ENCODE measurements around the gene ABI3BP. TPM values are rescaled to one million over a fixed set of nuclear protein-coding genes. Genes with fewer than 3 reads are reported as not detected.

Gene ABI3BP
- total and polyA plus RNA-seq, 7 donors = 1.6 to 23.9 (median 6.9) TPM

- H3K4me3 ChIP-seq = no peak overlapping the region
- no peak for ATAC-seq
- no peaks in the 10 kb centered on the region for H3K36me3 ChIP-seq (ENCODE audit: insufficient read depth in 1 of 2, low read depth in 1 of 2)
- intact Hi-C loops (cut with DNase I) = no loop called here
- no peak for TF ChIP-seq CTCF (IDR thresholded peaks at IDR 0.05)
- WGBS, 3 donors = 77 to 94% (median 94%) methylated on average over 3 of the region's 3 CpGs
- H3K27me3 ChIP-seq (ENCODE audit: insufficient read depth in 3 of 3, low read length in 2 of 3) = no peaks in the 10 kb centered on the region
- no peaks in the 10 kb centered on the region for H3K9me3 ChIP-seq
- DNase-seq = no peak
- no peak overlapping the region for H3K27ac ChIP-seq
- H3K4me1 ChIP-seq = no peaks in the 10 kb centered on the region
Observed at GRCh38 chr3:100815583-100815982, 177.6 kb downstream of the ABI3BP start.

- Histone ChIP-seq H3K36me3 (ENCODE audit: insufficient read depth in 1 of 2, low read depth in 1 of 2) (no peaks in the 10 kb centered on the region), H3K27me3 (ENCODE audit: insufficient read depth in 3 of 3, low read length in 2 of 3) (no peaks in the 10 kb centered on the region), H3K9me3 (no peaks in the 10 kb centered on the region), H3K4me1 (no peaks in the 10 kb centered on the region), H3K4me3 (no peak overlapping the region), H3K27ac (no peak overlapping the region)
- DNase-seq (no peak), ATAC-seq (no peak)
- TF ChIP-seq CTCF (IDR thresholded peaks at IDR 0.05) = no peak
- intact Hi-C loops (cut with DNase I) = no loop called here
- WGBS, 3 donors = 35 to 56% (median 40%) methylated on average over 2 of the region's 2 CpGs
Observed at GRCh38 chr3:100813828-100814227, 179.4 kb downstream of the ABI3BP start.

- Histone ChIP-seq H3K27me3 (ENCODE audit: insufficient read depth in 3 of 3, low read length in 2 of 3) (no peaks in the 10 kb centered on the region), H3K4me3 (no peak overlapping the region), H3K27ac (no peak overlapping the region), H3K36me3 (ENCODE audit: insufficient read depth in 1 of 2, low read depth in 1 of 2) (no peaks in the 10 kb centered on the region), H3K4me1 (no peaks in the 10 kb centered on the region), H3K9me3 (no peaks in the 10 kb centered on the region)
- intact Hi-C loops (cut with DNase I) = no loop called here
- DNase-seq = no peak
- no peak for TF ChIP-seq CTCF (IDR thresholded peaks at IDR 0.05)
- ATAC-seq = no peak
- WGBS, 3 donors = 77 to 82% (median 82%) methylated on average over 6 of the region's 6 CpGs
Observed at GRCh38 chr3:100811779-100812507, 181.3 kb downstream of the ABI3BP start.

- Histone ChIP-seq H3K9me3 (no peaks in the 10 kb centered on the region), H3K27ac (no peak overlapping the region), H3K4me1 (no peaks in the 10 kb centered on the region), H3K36me3 (ENCODE audit: insufficient read depth in 1 of 2, low read depth in 1 of 2) (no peaks in the 10 kb centered on the region), H3K27me3 (ENCODE audit: insufficient read depth in 3 of 3, low read length in 2 of 3) (no peaks in the 10 kb centered on the region), H3K4me3 (no peak overlapping the region)
- intact Hi-C loops (cut with DNase I) = no loop called here
- WGBS, 3 donors = 86 to 97% (median 90%) methylated on average over 1 of the region's 1 CpG
- DNase-seq (no peak), ATAC-seq (no peak)
- no peak for TF ChIP-seq CTCF (IDR thresholded peaks at IDR 0.05)
Observed at GRCh38 chr3:100810671-100811070, 182.6 kb downstream of the ABI3BP start.

GRCh38 chr3:100804631-100805030 is 188.6 kb downstream of the ABI3BP start:
- H3K27ac ChIP-seq = no peak overlapping the region
- H3K4me1 ChIP-seq = no peaks in the 10 kb centered on the region
- 62 to 76% (median 72%) methylated on average over 2 of the region's 2 CpGs for WGBS, 3 donors
- H3K36me3 ChIP-seq (ENCODE audit: insufficient read depth in 1 of 2, low read depth in 1 of 2) = no peaks in the 10 kb centered on the region
- no peak for DNase-seq
- no peak for ATAC-seq
- no peak for TF ChIP-seq CTCF (IDR thresholded peaks at IDR 0.05)
- intact Hi-C loops (cut with DNase I) = no loop called here
- H3K4me3 ChIP-seq = no peak overlapping the region
- no peaks in the 10 kb centered on the region for H3K9me3 ChIP-seq
- H3K27me3 ChIP-seq (ENCODE audit: insufficient read depth in 3 of 3, low read length in 2 of 3) = no peaks in the 10 kb centered on the region

Measured in psoas muscle (tissue), 8 donors.